CD14-positive monocyte (primary cell): ENCODE measurements around the gene EMILIN3. TPM values are rescaled to one million over a fixed set of nuclear protein-coding genes. Genes with fewer than 3 reads are reported as not detected.

Source experiments
- DNase-seq, 3 donors: peaks; one replicate each; pipeline ENCODE4 v3.0.0-alpha.2; 2011 to 2022
- H2AFZ ChIP-seq: 2 replicates; pipeline ENCODE4 v1.6.0; 2012; ENCODE audit warnings: mild to moderate bottlenecking, low read depth, low read length, inconsistent platforms; ENCODE audit not compliant: insufficient read depth, poor library complexity, severe bottlenecking
- H3K27ac ChIP-seq, 2 donors: 1 replicate in 1 of 2; 2 replicates in 1 of 2; pipeline ENCODE4 v1.5.1; 2012 to 2013; ENCODE audit warnings: low read length in 2 of 2, control low read depth in 1 of 2, inconsistent platforms in 1 of 2, low read depth in 1 of 2, mild to moderate bottlenecking in 1 of 2
- H3K27me3 ChIP-seq, 2 donors: one replicate each; pipeline versions ENCODE4 v1.6.0 to v1.6.1; 2011 to 2013; ENCODE audit warnings: low read length in 2 of 2; ENCODE audit not compliant: control insufficient read depth in 2 of 2, insufficient read depth in 2 of 2
- H3K36me3 ChIP-seq, 2 donors: replicated peaks in 1 of 2; 1 replicate in 1 of 2; 2 replicates in 1 of 2; pipeline versions ENCODE4 v1.5.1 to v1.6.1; 2012 to 2013; ENCODE audit warnings: low read length in 2 of 2, control low read depth in 1 of 2, inconsistent platforms in 1 of 2, mild to moderate bottlenecking in 1 of 2; ENCODE audit not compliant: insufficient read depth in 2 of 2, control insufficient read depth in 1 of 2
- H3K4me1 ChIP-seq, 2 donors: 1 replicate in 1 of 2; 2 replicates in 1 of 2; pipeline versions ENCODE4 v1.5.1 to v1.6.1; 2012 to 2013; ENCODE audit warnings: low read length in 2 of 2, control low read depth in 1 of 2, inconsistent platforms in 1 of 2, mild to moderate bottlenecking in 1 of 2, moderate library complexity in 1 of 2; ENCODE audit not compliant: insufficient read depth in 2 of 2, control insufficient read depth in 1 of 2
- H3K4me2 ChIP-seq: replicated peaks from 2 replicates; pipeline ENCODE3; 2012; ENCODE audit warnings: low read length, moderate library complexity, mild to moderate bottlenecking; ENCODE audit not compliant: poor library complexity, severe bottlenecking; ENCODE audit errors: extremely low read depth
- H3K4me3 ChIP-seq, 3 experiments: fragments of 200-600 bp in 1 of 3; sonication (generic) in 1 of 3; replicated peaks in 1 of 3; 1 replicate in 2 of 3; 2 replicates in 1 of 3; pipeline ENCODE4 v1.5.1; 2011 to 2013; ENCODE audit warnings: low read length in 3 of 3, mild to moderate bottlenecking in 3 of 3, control low read depth in 2 of 3, low read depth in 2 of 3, inconsistent platforms in 1 of 3, moderate library complexity in 1 of 3
- H3K79me2 ChIP-seq: 2 replicates; pipeline ENCODE4 v1.6.0; 2012; ENCODE audit warnings: mild to moderate bottlenecking, control low read depth, inconsistent platforms, low read length, moderate library complexity; ENCODE audit not compliant: insufficient read depth
- H3K9ac ChIP-seq: 2 replicates; pipeline ENCODE4 v1.6.0; 2017; ENCODE audit warnings: low read length, mild to moderate bottlenecking; ENCODE audit not compliant: insufficient read depth, poor library complexity, severe bottlenecking
- H3K9me3 ChIP-seq, 2 donors: replicated peaks in 1 of 2; 1 replicate in 1 of 2; 2 replicates in 1 of 2; pipeline versions ENCODE4 v1.5.1 to v1.6.1; 2012 to 2013; ENCODE audit warnings: low read length in 2 of 2, control low read depth in 1 of 2; ENCODE audit not compliant: control insufficient read depth in 1 of 2, insufficient read depth in 1 of 2
- H4K20me1 ChIP-seq: 2 replicates; pipeline ENCODE4 v1.6.0; 2012; ENCODE audit warnings: mild to moderate bottlenecking, low read length, control low read depth, moderate library complexity; ENCODE audit not compliant: insufficient read depth
- H3K27ac Mint-ChIP-seq, 7 donors: one replicate each; pipeline ENCODE4 v1.8.0; 2020; ENCODE audit warnings: mild to moderate bottlenecking in 7 of 7, mixed read lengths in 7 of 7, moderate library complexity in 6 of 7, inconsistent platforms in 2 of 7
- H3K27me3 Mint-ChIP-seq, 3 donors: one replicate each; pipeline ENCODE4 v1.8.0; 2021 to 2022; ENCODE audit warnings: low read depth in 3 of 3, mild to moderate bottlenecking in 3 of 3, mixed read lengths in 3 of 3, moderate library complexity in 3 of 3, inconsistent platforms in 1 of 3
- H3K36me3 Mint-ChIP-seq, 2 donors: one replicate each; pipeline ENCODE4 v1.8.0; 2020; ENCODE audit warnings: mixed read lengths in 2 of 2, inconsistent platforms in 1 of 2, mild to moderate bottlenecking in 1 of 2
- H3K4me1 Mint-ChIP-seq: one replicate; pipeline ENCODE4 v1.8.0; 2020; ENCODE audit warnings: mild to moderate bottlenecking, mixed read lengths
- H3K4me3 Mint-ChIP-seq, 2 donors: one replicate each; pipeline ENCODE4 v1.8.0; 2020; ENCODE audit warnings: mild to moderate bottlenecking in 2 of 2, mixed read lengths in 2 of 2, moderate library complexity in 1 of 2
- H3K9me3 Mint-ChIP-seq, 7 donors: one replicate each; pipeline ENCODE4 v1.8.0; 2020 to 2022; ENCODE audit warnings: mixed read lengths in 7 of 7, mild to moderate bottlenecking in 6 of 7, moderate library complexity in 6 of 7, inconsistent platforms in 2 of 7
- WGBS: methylation state at CpG from one replicate; pipeline ENCODE4 v1.1.5; 2013; ENCODE audit warnings: missing lambda C conversion rate; ENCODE audit not compliant: insufficient coverage; 5-methylcytosine and 5-hydroxymethylcytosine counted together
- intact Hi-C, 2 donors: fragments of 100-400 bp; cut with micrococcal nuclease; formaldehyde crosslinking; loops; one replicate each; pipeline versions ENCODE4 v1.15.0 to v1.15.1; 2023
- polyA plus RNA-seq, 3 donors: library from polyadenylated mRNA; depleted of rRNA in 1 of 3; unstranded in 2 of 3; stranded (reverse) in 1 of 3; fragments of 300-500 nt in 2 of 3; fragments of >200 nt in 1 of 3; fragmentation: Illumina TruSeq in 2 of 3; gene quantifications; 1 replicate in 2 of 3; 2 replicates in 1 of 3; pipeline ENCODE4 v1.2.3, GENCODE V29; 2012 to 2021
- TF ChIP-seq, protein P1 (sequence below): fragments of 200-600 bp; IDR thresholded peaks from one replicate; pipeline ENCODE4 v1.8.0; 2022; ENCODE audit warnings: antibody characterized with exemption, mild to moderate bottlenecking

EMILIN3 gene
- polyA plus RNA-seq, 3 donors, result not detected

DNA sequence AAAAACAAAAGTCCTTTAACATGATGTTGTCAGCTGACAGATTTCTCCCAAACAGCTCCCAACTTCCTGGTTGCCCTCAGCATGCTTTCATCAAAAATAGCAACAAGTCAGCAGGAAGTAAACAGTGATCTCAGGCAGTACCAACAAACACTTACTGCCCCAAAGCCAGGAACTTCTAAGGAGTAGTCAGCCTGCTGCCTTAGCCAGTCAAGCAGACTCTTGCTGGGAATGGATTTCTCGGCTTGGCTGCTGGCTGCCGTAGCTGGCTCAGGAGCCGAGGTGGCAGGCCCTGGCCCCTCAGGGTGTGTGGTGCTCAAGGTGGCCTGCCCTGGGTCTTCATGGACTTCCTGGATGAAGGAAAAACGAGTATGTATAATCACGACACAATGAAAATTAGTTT lies 46.6 kb upstream of the EMILIN3 start:
- Histone ChIP-seq H3K4me1 (no peaks in the 10 kb centered on the region), H3K36me3 (peaks cover 91 to 100% of the 10 kb centered on the region in 2 donors), H3K27me3 (no peaks in the 10 kb centered on the region), H3K9ac (no peak overlapping the region), H3K4me3 (no peak overlapping the region), H3K4me2 (no peak overlapping the region), H3K79me2 (no peaks in the 10 kb centered on the region), H3K27ac (no peak overlapping the region), H3K9me3 (no peaks in the 10 kb centered on the region), H2AFZ (no peak overlapping the region), H4K20me1 (no peaks in the 10 kb centered on the region)
- peaks cover 9% of the 10 kb centered on the region for H3K4me1 Mint-ChIP-seq
- H3K4me3 Mint-ChIP-seq, result no peak overlapping the region
- no peaks in the 10 kb centered on the region for H3K9me3 Mint-ChIP-seq
- intact Hi-C loops, result no loop called here
- WGBS, result 96% methylated on average over 3 of the region's 5 CpGs
- peaks cover 93 to 96% of the 10 kb centered on the region in 2 donors for H3K36me3 Mint-ChIP-seq
- H3K27me3 Mint-ChIP-seq, result peaks cover 0 to 6% (median 4%) of the 10 kb centered on the region in 3 donors
- H3K27ac Mint-ChIP-seq, result no peak overlapping the region
- DNase-seq, result no peak
- TF ChIP-seq, protein P1, sequence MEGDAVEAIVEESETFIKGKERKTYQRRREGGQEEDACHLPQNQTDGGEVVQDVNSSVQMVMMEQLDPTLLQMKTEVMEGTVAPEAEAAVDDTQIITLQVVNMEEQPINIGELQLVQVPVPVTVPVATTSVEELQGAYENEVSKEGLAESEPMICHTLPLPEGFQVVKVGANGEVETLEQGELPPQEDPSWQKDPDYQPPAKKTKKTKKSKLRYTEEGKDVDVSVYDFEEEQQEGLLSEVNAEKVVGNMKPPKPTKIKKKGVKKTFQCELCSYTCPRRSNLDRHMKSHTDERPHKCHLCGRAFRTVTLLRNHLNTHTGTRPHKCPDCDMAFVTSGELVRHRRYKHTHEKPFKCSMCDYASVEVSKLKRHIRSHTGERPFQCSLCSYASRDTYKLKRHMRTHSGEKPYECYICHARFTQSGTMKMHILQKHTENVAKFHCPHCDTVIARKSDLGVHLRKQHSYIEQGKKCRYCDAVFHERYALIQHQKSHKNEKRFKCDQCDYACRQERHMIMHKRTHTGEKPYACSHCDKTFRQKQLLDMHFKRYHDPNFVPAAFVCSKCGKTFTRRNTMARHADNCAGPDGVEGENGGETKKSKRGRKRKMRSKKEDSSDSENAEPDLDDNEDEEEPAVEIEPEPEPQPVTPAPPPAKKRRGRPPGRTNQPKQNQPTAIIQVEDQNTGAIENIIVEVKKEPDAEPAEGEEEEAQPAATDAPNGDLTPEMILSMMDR, result no peak

DNA sequence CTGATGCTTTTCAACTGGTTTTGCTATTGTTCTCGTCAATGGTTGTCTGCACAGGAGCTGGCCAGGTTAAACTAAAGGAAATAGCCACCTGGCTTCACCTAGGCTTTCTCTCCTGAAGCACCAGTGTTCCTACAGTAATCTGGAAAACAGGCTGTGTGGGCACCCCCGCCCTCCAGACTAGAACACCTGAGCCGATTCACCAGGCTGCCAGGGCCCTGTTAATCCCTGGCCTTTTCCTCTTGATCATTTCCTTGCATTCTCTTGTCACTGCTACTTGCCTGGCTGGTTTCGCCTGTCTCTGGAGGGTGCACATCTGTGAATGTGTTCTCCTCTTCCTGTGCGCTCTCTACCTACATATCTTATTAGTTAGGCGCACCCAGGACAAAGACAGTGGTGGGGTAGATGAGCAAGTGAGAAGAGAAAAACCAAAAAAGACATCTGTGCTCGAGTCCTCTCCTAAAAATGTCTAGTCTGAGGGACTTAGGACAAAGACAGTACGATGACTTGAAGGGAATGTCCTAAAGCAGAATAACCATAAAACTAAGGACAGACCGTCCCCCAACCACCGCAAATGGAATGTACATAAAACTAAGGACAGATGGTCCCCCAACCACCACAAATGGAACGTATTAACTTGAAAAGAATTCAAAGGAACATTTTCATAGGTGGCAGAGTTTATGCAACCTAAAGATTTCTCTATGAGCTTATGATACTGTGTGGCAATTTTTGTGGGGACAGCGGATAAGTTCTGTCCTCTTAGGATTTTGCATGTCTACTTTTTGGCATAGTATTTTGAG lies 45.9 kb upstream of the EMILIN3 start:
- DNase-seq, result no peak
- Histone ChIP-seq H3K36me3 (peaks cover 89 to 100% of the 10 kb centered on the region in 2 donors), H3K4me1 (no peaks in the 10 kb centered on the region), H3K27me3 (no peaks in the 10 kb centered on the region), H4K20me1 (no peaks in the 10 kb centered on the region), H2AFZ (no peak overlapping the region), H3K9ac (no peak overlapping the region), H3K9me3 (no peaks in the 10 kb centered on the region), H3K79me2 (no peaks in the 10 kb centered on the region), H3K4me3 (no peak overlapping the region), H3K27ac (no peak overlapping the region), H3K4me2 (no peak overlapping the region)
- Mint-ChIP-seq H3K36me3 (peaks cover 90 to 96% of the 10 kb centered on the region in 2 donors), H3K27me3 (peaks cover 0 to 6% (median 5%) of the 10 kb centered on the region in 3 donors), H3K9me3 (no peaks in the 10 kb centered on the region), H3K27ac (peak overlapping the region in 2 of 7 donors; percentile 10 to 43), H3K4me1 (peaks cover 9% of the 10 kb centered on the region), H3K4me3 (no peak overlapping the region)
- 100% methylated on average over 5 of the region's 12 CpGs for WGBS
- intact Hi-C loops, result no loop called here
- TF ChIP-seq, protein P1, result no peak
